Trophoblast cell (in vitro differentiated cells and primary cell): ENCODE measurements around the gene RIPK4.

ENCODE experiments used
- DNase-seq, 2 donors: peaks; one replicate each; pipeline ENCODE4 v3.0.0-alpha.2; 2016
- H2AFZ ChIP-seq: 2 replicates; pipeline ENCODE4 v1.6.1; 2013; ENCODE audit warnings: low read length, moderate library complexity, mild to moderate bottlenecking; ENCODE audit not compliant: insufficient read depth, poor library complexity
- H2AK5ac ChIP-seq: 2 replicates; pipeline ENCODE4 v1.6.1; 2013; ENCODE audit warnings: mild to moderate bottlenecking, low read length
- H2BK120ac ChIP-seq: 2 replicates; pipeline ENCODE4 v1.6.1; 2013; ENCODE audit warnings: low read length, mild to moderate bottlenecking, moderate library complexity; ENCODE audit not compliant: insufficient read depth, poor library complexity
- H2BK12ac ChIP-seq: 2 replicates; pipeline ENCODE4 v1.6.1; 2013; ENCODE audit warnings: mild to moderate bottlenecking, low read length, moderate library complexity
- H2BK5ac ChIP-seq: 2 replicates; pipeline ENCODE4 v1.6.1; 2013; ENCODE audit warnings: low read length, low read depth, moderate library complexity, mild to moderate bottlenecking; ENCODE audit not compliant: poor library complexity
- H3K14ac ChIP-seq: 2 replicates; pipeline ENCODE4 v1.6.1; 2013; ENCODE audit warnings: mild to moderate bottlenecking, low read length
- H3K18ac ChIP-seq: 2 replicates; pipeline ENCODE4 v1.6.1; 2013; ENCODE audit warnings: mild to moderate bottlenecking, low read length
- H3K23ac ChIP-seq: 2 replicates; pipeline ENCODE4 v1.6.1; 2013; ENCODE audit warnings: low read length
- H3K27ac ChIP-seq: 2 replicates; pipeline ENCODE4 v1.5.1; 2013; ENCODE audit warnings: low read depth, mild to moderate bottlenecking, inconsistent platforms, low read length, moderate library complexity
- H3K27me3 ChIP-seq: 2 replicates; pipeline ENCODE4 v1.6.1; 2013; ENCODE audit warnings: inconsistent platforms, mild to moderate bottlenecking, low read length, moderate library complexity; ENCODE audit not compliant: insufficient read depth
- H3K36me3 ChIP-seq, 2 experiments: 1 replicate in 1 of 2; 2 replicates in 1 of 2; pipeline ENCODE4 v1.6.1; 2013; ENCODE audit warnings: low read length in 2 of 2, mild to moderate bottlenecking in 2 of 2, moderate library complexity in 1 of 2; ENCODE audit not compliant: insufficient read depth in 2 of 2, control insufficient read depth in 1 of 2
- H3K4ac ChIP-seq: 2 replicates; pipeline ENCODE4 v1.6.1; 2013; ENCODE audit warnings: low read depth, mild to moderate bottlenecking, low read length, moderate library complexity
- H3K4me1 ChIP-seq, 2 experiments: 1 replicate in 1 of 2; 2 replicates in 1 of 2; pipeline ENCODE4 v1.6.1; 2013; ENCODE audit warnings: low read length in 2 of 2, mild to moderate bottlenecking in 2 of 2, moderate library complexity in 1 of 2; ENCODE audit not compliant: insufficient read depth in 2 of 2, control insufficient read depth in 1 of 2
- H3K4me2 ChIP-seq: 2 replicates; pipeline ENCODE4 v1.6.1; 2013; ENCODE audit warnings: inconsistent platforms, mild to moderate bottlenecking, low read length, moderate library complexity
- H3K4me3 ChIP-seq: 2 replicates; pipeline ENCODE4 v1.5.1; 2013; ENCODE audit warnings: mild to moderate bottlenecking, low read depth, low read length, inconsistent platforms
- H3K79me1 ChIP-seq: one replicate; pipeline ENCODE4 v1.6.1; 2013; ENCODE audit warnings: low read length
- H3K79me2 ChIP-seq: 2 replicates; pipeline ENCODE4 v1.6.1; 2013; ENCODE audit warnings: low read length, mild to moderate bottlenecking; ENCODE audit not compliant: control insufficient read depth, insufficient read depth, poor library complexity
- H3K9ac ChIP-seq: 2 replicates; pipeline ENCODE4 v1.6.1; 2013; ENCODE audit warnings: mild to moderate bottlenecking, low read length
- H3K9me3 ChIP-seq: 2 replicates; pipeline ENCODE4 v1.6.1; 2013; ENCODE audit warnings: low read depth, mild to moderate bottlenecking, control low read depth, inconsistent platforms, low read length; ENCODE audit not compliant: insufficient read depth
- H4K12ac ChIP-seq: 2 replicates; pipeline ENCODE4 v1.6.1; 2013; ENCODE audit warnings: low read depth, mild to moderate bottlenecking, low read length, moderate library complexity
- H4K8ac ChIP-seq: 2 replicates; pipeline ENCODE4 v1.6.1; 2013; ENCODE audit warnings: low read depth, mild to moderate bottlenecking, low read length, moderate library complexity
- H4K91ac ChIP-seq: one replicate; pipeline ENCODE4 v1.6.1; 2013; ENCODE audit warnings: low read depth, mild to moderate bottlenecking, low read length, moderate library complexity
- WGBS: extraction: QIAGEN DNeasy Blood & Tissue Kit; methylation state at CpG from one replicate; pipeline ENCODE4 v1.1.7; 2013; ENCODE audit warnings: missing lambda C conversion rate; ENCODE audit not compliant: insufficient read length, insufficient coverage; ENCODE audit errors: extremely low coverage; 5-methylcytosine and 5-hydroxymethylcytosine counted together

The RIPK4 gene

DNA sequence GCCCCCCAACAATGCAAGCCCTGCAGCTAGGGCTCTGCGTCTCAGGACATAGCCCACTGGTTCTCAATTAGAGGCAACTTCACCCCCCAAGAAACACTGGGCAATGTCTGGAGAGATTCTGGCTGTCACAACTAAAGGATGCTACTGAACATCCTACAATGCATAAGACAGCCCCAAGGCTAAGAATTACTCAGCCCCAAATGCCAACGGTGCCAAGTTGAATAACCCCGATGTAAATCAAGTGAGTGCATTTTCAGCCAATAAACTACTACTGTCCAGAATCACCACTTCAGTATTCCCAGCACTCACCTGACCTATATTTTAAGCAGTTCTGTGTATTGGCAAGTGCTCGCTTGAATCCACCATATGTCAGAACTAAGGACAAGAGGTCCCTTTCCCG lies 6.9 kb downstream of the RIPK4 start:
- H3K27ac ChIP-seq, result no peak overlapping the region
- H2BK5ac ChIP-seq, result no peak overlapping the region
- no peak for DNase-seq
- peaks cover 7% of the 10 kb centered on the region for H3K79me1 ChIP-seq
- no peak overlapping the region for H3K4ac ChIP-seq
- peaks cover 3 to 5% of the 10 kb centered on the region in 2 experiments for H3K36me3 ChIP-seq
- no peak overlapping the region for H2AK5ac ChIP-seq
- no peak overlapping the region for H2BK120ac ChIP-seq
- WGBS, result no CpG with 5 or more reads among the region's 5 CpGs
- H3K9ac ChIP-seq, result no peak overlapping the region
- no peak overlapping the region for H2AFZ ChIP-seq
- H3K4me3 ChIP-seq, result no peak overlapping the region
- H3K18ac ChIP-seq, result no peak overlapping the region
- H2BK12ac ChIP-seq, result no peak overlapping the region
- H3K79me2 ChIP-seq, result peaks cover 3% of the 10 kb centered on the region
- H3K23ac ChIP-seq, result no peak overlapping the region
- H3K27me3 ChIP-seq, result no peaks in the 10 kb centered on the region
- no peak overlapping the region for H4K8ac ChIP-seq
- H4K12ac ChIP-seq, result no peak overlapping the region
- no peak overlapping the region for H3K4me2 ChIP-seq
- H3K4me1 ChIP-seq, result peaks cover 35 to 36% of the 10 kb centered on the region in 2 experiments
- H3K9me3 ChIP-seq, result peaks cover 2% of the 10 kb centered on the region
- no peak overlapping the region for H4K91ac ChIP-seq
- no peak overlapping the region for H3K14ac ChIP-seq

- H3K27me3 ChIP-seq, result no peaks in the 10 kb centered on the region
- WGBS, result no CpG with 5 or more reads among the region's 11 CpGs
These were observed 7.5 kb downstream of the RIPK4 start for GRCh38 chr21:41759214-41759840.

GRCh38 chr21:41758550-41758949 lies 8.3 kb downstream of the RIPK4 start:
- Histone ChIP-seq H2BK12ac (no peak overlapping the region), H3K27ac (no peak overlapping the region), H3K9ac (no peak overlapping the region), H3K4ac (no peak overlapping the region), H3K9me3 (no peaks in the 10 kb centered on the region), H3K18ac (no peak overlapping the region), H3K27me3 (no peaks in the 10 kb centered on the region), H3K79me2 (peaks cover 3% of the 10 kb centered on the region), H3K36me3 (peaks cover 3 to 5% of the 10 kb centered on the region in 2 experiments), H2AK5ac (no peak overlapping the region), H3K4me1 (peaks cover 25 to 27% of the 10 kb centered on the region in 2 experiments), H3K79me1 (peaks cover 7% of the 10 kb centered on the region), H4K91ac (no peak overlapping the region), H4K12ac (no peak overlapping the region), H3K4me3 (no peak overlapping the region), H2BK5ac (no peak overlapping the region), H4K8ac (no peak overlapping the region), H2AFZ (no peak overlapping the region), H2BK120ac (no peak overlapping the region), H3K23ac (no peak overlapping the region), H3K14ac (no peak overlapping the region), H3K4me2 (no peak overlapping the region)
- no peak for DNase-seq
- no CpG with 5 or more reads among the region's 5 CpGs for WGBS

More at GRCh38 chr21:41759214-41759840, 7.5 kb downstream of the RIPK4 start:
- Histone ChIP-seq H3K9me3 (no peaks in the 10 kb centered on the region), H3K27ac (no peak overlapping the region), H3K4me1 (peaks cover 33 to 34% of the 10 kb centered on the region in 2 experiments), H2BK120ac (no peak overlapping the region), H4K12ac (no peak overlapping the region), H3K18ac (no peak overlapping the region), H4K91ac (no peak overlapping the region), H2AFZ (no peak overlapping the region), H3K79me2 (peaks cover 3% of the 10 kb centered on the region), H4K8ac (no peak overlapping the region), H3K4ac (no peak overlapping the region), H3K36me3 (peaks cover 3 to 5% of the 10 kb centered on the region in 2 experiments), H3K23ac (no peak overlapping the region), H3K4me2 (no peak overlapping the region), H3K4me3 (no peak overlapping the region), H3K9ac (no peak overlapping the region), H2BK12ac (no peak overlapping the region), H2BK5ac (no peak overlapping the region), H3K79me1 (peaks cover 7% of the 10 kb centered on the region), H2AK5ac (no peak overlapping the region), H3K14ac (no peak overlapping the region)
- DNase-seq, result no peak

- Histone ChIP-seq H3K18ac (no peak overlapping the region), H4K91ac (no peak overlapping the region), H3K4me3 (no peak overlapping the region), H2AK5ac (no peak overlapping the region), H2BK5ac (no peak overlapping the region), H3K27me3 (no peaks in the 10 kb centered on the region), H3K79me1 (no peaks in the 10 kb centered on the region), H4K8ac (no peak overlapping the region), H3K4me2 (no peak overlapping the region), H4K12ac (no peak overlapping the region), H3K14ac (no peak overlapping the region), H3K9ac (no peak overlapping the region), H2BK120ac (no peak overlapping the region), H3K4me1 (peaks cover 20 to 22% of the 10 kb centered on the region in 2 experiments), H3K23ac (no peak overlapping the region), H3K36me3 (peaks cover 3 to 5% of the 10 kb centered on the region in 2 experiments), H3K9me3 (no peaks in the 10 kb centered on the region), H3K4ac (no peak overlapping the region), H3K79me2 (no peaks in the 10 kb centered on the region), H2AFZ (no peak overlapping the region), H2BK12ac (no peak overlapping the region), H3K27ac (no peak overlapping the region)
- no CpG with 5 or more reads among the region's 33 CpGs for WGBS
- no peak for DNase-seq
These were observed 10.7 kb downstream of the RIPK4 start for GRCh38 chr21:41755934-41756773.
